HG02970 (cell line): Measurements from ENCODE around the gene TNPO3.
"Not testable (repeated sequence)": the region's sequence is repeated elsewhere in the genome, so short reads cannot be mapped to it uniquely, and the experiment has no call there.

Experiments
- ATAC-seq: cut with Tn5 transposase; IDR thresholded peaks from one replicate; pipeline ENCODE4 v1.9.1; 2021; ENCODE audit warnings: mild to moderate bottlenecking, moderate library complexity, moderate number of reproducible peaks; ENCODE audit not compliant: unreplicated experiment, low FRiP score

TNPO3 gene

GRCh38 chr7:128968624-128969023 is 86.3 kb downstream of the TNPO3 start:
- no peak for ATAC-seq

GRCh38 chr7:128963327-128963757 is 91.6 kb downstream of the TNPO3 start:
- ATAC-seq, result peak; percentile 79

GRCh38 chr7:128962899-128963298 is 92.0 kb downstream of the TNPO3 start:
- ATAC-seq, result peak; percentile 25

GRCh38 chr7:128961030-128961659 is 93.8 kb downstream of the TNPO3 start:
- no peak for ATAC-seq

DNA sequence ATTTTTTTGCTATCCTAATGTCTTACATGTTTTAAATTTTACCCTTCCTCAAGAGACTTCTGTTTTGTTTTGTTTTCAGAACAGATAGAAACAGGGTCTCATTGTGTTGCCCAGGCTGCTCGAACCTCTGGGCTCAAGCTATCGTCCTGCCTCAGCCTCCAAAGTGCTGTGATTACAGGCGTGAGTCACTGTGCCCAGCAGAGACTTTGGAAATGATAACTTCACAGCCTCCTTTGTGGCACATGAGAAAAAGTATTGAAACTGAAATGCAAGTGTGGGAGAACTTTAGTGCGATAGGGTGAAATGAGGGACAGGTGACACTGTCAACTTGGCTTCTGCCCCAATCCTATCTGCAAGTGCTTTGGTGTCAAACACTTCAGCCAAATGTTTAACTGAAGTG is 95.6 kb downstream of the TNPO3 start:
- ATAC-seq, result no peak

DNA sequence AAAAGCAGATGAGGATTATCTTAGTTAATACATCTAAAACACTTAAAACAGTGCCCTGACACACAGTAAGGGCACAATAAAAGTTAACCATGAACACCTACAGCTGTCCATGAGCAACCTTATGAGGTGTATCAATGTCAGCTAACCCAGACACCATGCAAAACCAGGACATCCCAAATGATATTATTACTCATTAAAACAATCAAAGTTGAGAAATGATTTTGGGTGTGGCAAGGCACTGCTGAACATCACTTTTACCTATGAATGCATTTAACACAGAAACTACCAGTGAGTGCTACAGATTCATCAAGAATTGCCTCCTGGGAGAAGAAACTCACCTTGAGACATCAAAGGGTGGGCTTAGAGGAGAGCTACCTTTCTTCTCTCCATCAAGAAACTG is 98.9 kb downstream of the TNPO3 start:
- no peak for ATAC-seq

- peak; percentile 49 for ATAC-seq
Measured at GRCh38 chr7:128954830-128955802, 99.8 kb downstream of the TNPO3 start.

- ATAC-seq, result no peak
Measured at GRCh38 chr7:128954150-128954549, 100.8 kb downstream of the TNPO3 start.

GRCh38 chr7:128951296-128951695 is 103.6 kb downstream of the TNPO3 start:
- ATAC-seq, result no peak

DNA sequence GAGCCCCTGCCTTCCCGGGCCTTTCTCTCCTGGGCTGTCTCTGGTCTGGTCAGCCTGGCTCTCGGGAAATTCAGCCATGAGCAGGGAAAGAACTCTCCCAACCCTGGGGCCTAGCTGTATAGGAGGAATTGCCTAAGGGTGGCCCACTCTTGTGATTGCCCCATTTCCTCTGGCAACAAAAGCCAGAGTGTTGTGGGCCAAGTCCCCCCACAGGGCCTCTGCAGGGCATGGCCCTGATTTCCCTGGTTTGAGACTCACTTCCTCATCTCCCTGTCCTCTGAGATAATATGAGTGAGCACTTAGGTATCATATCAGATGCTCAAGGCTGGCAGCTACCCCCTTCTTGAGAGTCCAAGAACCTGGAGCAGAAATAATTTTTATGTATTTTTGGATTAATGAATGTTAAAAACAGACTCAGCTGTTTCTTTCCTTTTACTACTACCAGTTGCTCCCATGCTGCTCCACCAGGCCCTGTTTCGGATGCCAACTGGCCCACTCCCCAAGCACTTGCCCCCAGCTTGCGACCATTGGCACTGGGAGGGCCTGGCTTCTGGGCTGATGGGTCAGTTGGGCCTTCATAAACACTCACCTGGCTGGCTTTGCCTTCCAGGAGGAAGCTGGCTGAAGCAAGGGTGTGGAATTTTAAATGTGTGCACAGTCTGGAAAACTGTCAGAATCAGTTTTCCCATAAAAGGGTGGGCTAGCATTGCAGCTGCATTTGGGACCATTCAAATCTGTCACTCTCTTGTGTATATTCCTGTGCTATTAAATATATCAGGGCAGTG is 105.7 kb downstream of the TNPO3 start:
- no peak for ATAC-seq

- no peak for ATAC-seq
Measured at GRCh38 chr7:128948312-128948973, 106.5 kb downstream of the TNPO3 start.

- ATAC-seq, result no peak
Measured at GRCh38 chr7:128947854-128948253, 107.1 kb downstream of the TNPO3 start.

- no peak for ATAC-seq
Measured at GRCh38 chr7:128946936-128947830, 107.7 kb downstream of the TNPO3 start.

GRCh38 chr7:128945668-128946366 is 109.1 kb downstream of the TNPO3 start:
- no peak for ATAC-seq

- ATAC-seq, result no peak
Measured at GRCh38 chr7:128944487-128945236, 110.2 kb downstream of the TNPO3 start.

GRCh38 chr7:128943251-128943650 is 111.7 kb downstream of the TNPO3 start:
- not testable (repeated sequence) for ATAC-seq

DNA sequence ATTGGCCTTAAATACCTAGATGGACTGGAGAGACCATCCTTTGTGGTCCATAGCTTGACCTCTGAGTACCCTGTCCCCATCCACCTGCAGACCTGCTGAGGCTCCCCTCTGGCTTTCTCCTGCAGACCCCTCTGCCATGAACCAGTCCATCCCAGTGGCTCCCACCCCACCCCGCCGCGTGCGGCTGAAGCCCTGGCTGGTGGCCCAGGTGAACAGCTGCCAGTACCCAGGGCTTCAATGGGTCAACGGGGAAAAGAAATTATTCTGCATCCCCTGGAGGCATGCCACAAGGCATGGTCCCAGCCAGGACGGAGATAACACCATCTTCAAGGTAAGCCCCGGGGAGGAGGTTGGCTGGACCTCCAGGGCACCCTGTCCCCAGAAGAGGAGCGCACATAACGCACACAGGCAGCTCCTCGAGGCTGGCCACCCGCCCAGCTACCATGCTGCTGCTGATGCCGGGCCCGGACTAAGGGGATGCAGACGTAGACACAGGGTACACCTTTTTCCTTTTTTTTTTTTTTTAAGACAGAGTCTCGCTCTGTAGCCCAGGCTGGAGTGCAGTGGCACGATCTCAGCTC is 112.9 kb downstream of the TNPO3 start:
- no peak for ATAC-seq
